NCI-H748 treated with DMSO at 0.1 percent for 48 hours (cell line): Measurements from ENCODE around the gene UVSSA.

ENCODE experiments used
- DNase-seq: peaks from one replicate; lab custom pipeline; 2025; lab: John Stamatoyannopoulos, UW

UVSSA gene

GRCh38 chr4:1348746-1349145 is 1.7 kb downstream of the UVSSA start:
- no peak for DNase-seq

DNA sequence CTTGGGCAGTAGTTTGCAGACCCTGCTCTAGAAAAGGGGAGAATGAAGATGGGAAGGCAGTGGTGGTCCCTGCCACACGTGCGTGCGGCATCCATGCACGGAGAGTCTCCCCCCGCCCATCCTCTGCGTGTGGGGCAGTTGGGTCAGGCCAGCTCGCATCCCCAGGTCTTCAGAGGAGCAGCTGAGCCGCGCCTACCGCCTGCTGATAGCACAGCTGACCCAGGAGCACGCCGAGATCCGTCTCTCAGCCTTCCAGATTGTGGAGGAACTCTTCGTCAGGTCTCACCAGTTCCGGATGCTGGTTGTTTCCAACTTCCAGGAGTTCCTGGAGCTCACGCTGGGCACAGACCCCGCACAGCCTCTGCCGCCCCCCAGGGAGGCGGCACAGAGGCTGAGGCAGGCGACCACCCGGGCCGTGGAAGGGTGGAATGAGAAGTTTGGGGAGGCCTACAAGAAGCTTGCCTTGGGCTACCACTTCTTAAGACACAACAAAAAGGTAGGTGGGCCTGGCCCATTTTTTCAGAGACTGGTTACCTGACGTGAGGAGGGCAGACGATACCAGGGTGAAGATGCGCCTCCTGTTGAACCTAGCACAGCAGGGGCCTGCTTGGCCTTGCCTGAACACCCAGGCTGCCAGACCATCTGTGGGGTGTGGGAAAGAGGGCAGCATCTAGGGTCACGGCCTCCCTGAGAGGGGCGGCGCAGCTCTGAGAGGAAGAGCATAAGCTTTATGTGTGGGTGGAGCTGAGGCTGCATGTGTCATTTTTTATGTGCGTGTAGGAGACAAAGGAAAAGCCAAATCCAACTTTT is 2.6 kb downstream of the UVSSA start:
- no peak for DNase-seq

- DNase-seq = no peak
Observed at GRCh38 chr4:1350169-1350520, 3.1 kb downstream of the UVSSA start.

- DNase-seq = no peak
Observed at GRCh38 chr4:1351854-1352566, 5.0 kb downstream of the UVSSA start.

GRCh38 chr4:1352567-1352900 is 5.5 kb downstream of the UVSSA start:
- DNase-seq = no peak

GRCh38 chr4:1353186-1354055 is 6.4 kb downstream of the UVSSA start:
- DNase-seq = no peak

DNA sequence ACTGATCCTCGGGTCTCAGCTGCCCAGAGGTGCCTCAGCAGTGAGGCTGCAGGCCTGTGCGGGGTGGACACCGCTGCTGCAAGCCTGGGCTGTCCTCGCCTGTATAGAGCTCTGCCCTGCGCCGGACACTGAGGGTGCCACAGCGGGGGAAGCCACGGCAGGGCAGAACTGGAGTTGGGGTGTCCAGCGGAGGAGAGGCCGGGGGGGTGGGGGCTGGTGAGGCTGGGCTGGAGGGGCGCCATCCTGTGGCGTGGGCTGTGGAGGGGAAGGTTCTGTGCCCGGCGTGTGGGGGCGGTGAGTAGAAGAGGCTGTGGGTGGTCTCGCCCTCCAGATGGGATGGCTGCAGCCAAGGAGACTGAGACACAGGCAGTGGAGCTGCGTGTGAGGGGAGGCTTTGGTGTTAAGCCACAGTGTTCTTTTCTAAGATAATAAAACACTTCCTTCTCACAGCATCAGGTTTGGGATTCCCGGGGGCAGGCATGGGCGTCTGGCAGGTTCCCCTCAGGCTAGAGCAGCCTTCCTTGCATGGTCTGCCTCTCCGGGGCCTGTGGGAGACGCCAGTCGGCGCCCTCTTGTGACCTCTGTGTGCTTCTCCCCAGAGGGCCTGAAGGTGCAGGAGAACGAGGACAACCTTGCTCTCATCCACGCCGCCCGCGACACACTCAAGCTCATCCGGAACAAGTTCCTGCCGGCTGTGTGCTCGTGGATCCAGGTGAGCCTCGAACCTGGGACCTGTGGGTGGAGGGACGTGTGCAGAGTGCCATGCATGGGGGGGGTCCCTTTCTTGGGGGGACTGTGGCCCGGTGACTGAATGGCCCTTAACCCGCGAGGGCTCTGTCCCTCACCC is 7.4 kb downstream of the UVSSA start:
- DNase-seq = no peak

DNA sequence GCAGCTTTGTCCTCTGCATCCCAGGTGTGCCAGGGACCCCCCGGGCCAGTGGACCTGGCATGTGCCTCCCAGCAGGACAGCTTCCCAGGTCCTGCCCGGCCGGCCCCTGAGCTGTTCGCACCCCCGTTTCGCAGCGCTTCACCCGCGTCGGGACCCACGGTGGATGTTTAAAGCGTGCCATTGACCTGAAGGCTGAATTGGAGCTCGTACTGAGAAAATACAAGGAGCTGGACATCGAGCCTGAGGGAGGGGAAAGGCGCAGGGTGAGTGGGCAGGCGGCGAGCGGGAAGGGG is 7.9 kb downstream of the UVSSA start:
- no peak for DNase-seq

DNA sequence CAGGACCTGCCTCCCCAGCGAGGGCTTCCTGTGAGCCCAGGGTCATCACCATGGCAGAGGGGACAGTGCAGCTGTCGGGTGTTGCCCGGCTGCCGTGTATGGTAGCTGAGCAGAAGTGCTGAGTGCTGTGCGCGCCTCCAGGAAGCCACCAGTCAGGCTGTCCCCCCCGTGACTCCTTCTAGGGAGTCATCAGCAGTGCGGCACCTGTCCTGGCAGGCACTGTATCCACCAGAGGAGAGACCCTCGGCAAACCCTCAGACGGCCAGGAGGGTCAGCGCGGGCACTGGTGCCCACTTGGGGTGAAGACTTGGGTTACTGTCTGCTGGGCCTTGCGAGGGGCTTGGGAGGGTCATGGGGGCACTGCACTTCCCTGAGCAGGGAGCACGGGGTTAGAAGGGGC is 8.4 kb downstream of the UVSSA start:
- DNase-seq = no peak

- no peak for DNase-seq
Observed at GRCh38 chr4:1356181-1356998, 9.4 kb downstream of the UVSSA start.

- no peak for DNase-seq
Observed at GRCh38 chr4:1357356-1358248, 10.6 kb downstream of the UVSSA start.

- DNase-seq = no peak
Observed at GRCh38 chr4:1358421-1359143, 11.6 kb downstream of the UVSSA start.

GRCh38 chr4:1359144-1359501 is 12.1 kb downstream of the UVSSA start:
- no peak for DNase-seq

DNA sequence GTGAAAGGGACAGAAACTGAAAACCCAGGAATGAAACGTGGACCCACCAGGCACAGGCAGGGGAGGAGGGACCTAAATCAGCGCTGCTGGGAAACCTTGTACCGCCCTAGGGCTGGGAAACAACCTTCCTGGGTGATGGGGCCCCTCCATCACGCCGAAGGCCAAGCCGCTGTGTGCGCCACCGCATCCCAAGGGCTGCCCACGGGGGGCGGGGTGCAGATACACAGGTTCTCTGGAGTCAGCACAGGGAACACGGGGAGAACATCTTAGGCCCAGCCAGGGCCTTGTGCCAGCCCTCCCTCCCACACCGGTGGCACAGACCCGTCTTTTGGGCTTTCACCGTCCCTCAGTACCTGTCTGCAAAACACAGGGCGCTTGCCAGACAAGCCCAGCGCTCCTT is 13.0 kb downstream of the UVSSA start:
- no peak for DNase-seq

DNA sequence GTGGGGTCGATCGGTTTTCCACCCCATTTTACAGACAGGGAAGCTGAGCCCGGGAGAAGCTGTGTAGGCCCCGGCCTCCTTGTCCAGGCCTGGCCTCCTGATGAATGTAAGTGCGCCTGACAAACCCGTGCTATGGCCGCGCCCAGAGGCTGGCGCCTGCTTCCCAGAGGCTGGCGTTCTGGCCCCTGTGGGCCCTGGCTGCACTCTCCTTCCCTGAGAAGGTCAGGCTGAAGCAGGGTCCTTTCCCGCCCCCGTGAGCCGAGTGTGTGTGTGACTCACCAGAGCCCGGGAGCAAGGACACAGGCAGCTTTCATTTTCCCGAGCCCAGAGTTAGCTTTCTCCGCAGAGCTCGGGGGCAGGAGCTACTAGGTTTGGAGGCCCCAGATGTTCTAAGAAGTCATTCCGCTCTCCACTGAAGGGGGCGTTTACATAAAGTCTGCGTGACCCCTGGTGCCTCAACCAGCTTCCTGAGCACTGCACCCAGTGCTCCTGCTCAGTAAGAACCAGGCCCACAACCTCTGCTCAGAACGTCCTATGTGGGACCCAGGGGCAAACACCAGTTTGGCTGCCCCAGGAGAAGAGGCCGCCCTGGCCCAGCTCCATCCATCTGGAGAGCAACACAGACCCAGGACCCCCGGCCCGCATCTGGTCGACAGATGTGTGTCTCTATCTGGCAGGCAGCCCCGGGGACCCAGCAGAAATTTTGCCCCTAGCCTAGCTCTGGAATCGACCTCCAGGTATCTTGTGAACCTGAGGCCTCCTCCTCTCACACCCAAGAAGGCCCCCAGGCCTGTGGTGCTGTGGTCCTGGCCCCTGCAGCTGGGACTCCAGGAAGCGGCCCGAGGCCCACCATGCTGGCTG is 13.6 kb downstream of the UVSSA start:
- no peak for DNase-seq

GRCh38 chr4:1361431-1361830 is 14.4 kb downstream of the UVSSA start:
- DNase-seq = no peak

DNA sequence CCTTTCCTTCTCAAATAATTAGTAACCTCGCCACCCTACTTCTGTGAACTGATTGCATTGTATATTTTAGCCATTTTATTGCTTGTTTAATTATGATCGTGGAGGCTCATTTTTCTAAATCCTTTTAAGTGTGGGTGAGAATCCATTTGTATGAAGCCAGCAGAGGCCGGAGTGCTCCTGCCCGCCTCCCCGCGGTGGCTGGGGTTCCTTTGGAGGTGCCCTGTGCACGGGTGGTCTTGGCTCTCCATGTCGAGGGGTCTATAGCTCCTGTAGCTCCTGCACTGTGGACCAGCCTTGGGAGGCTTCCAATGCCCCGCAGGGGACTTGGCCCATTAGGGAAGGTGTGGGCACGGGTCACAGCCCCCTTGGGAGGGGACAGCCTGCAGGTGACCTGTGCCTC is 15.0 kb downstream of the UVSSA start:
- no peak for DNase-seq

GRCh38 chr4:1362521-1362920 is 15.5 kb downstream of the UVSSA start:
- DNase-seq = no peak

GRCh38 chr4:1363513-1363912 is 16.5 kb downstream of the UVSSA start:
- no peak for DNase-seq
